Suppressor macrophage treated with lipopolysaccharide for 4 hours (primary cell): ENCODE data around the gene TWIST2.
A peak's percentile ranks its signal among the peaks of the same experiment; 100 is the strongest.

Experiments
- DNase-seq: peaks from one replicate; pipeline ENCODE4 v3.0.0-alpha.2; 2020

Gene TWIST2

DNA sequence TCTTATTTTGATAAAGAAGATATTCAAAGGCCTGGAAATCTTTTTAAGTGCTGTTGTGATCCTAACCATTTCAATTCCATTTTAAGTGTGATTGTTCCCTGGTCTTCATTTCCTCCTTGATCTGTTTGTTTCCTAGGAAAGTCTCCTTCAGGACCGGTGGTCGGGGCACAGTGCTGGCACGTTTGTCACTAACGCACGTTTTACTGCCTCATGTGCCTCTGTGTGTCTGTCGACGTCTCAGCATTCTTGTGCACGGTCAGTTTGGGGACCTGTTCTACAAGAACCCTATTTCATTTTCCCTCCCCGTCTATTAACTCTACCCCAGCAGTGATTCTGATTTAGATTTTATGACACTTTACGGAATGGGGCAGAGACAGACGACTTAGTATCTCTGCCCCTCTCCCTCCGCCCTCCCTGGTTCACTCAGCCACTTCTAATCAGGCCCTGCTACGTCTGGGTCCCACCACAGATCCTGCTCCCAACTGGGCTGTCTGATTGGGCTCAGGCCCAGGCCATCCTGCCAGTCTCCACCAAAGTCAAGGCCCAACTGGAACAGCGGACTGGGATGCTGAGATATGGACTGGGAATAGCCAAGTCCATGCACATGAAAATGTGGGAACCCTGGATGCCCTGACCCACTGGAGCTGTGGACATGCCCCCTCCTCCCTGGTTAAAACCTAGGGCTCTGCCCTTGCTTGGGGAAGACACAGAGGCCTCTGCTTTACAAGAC lies 95.6 kb downstream of the TWIST2 start:
- DNase-seq = no peak

DNA sequence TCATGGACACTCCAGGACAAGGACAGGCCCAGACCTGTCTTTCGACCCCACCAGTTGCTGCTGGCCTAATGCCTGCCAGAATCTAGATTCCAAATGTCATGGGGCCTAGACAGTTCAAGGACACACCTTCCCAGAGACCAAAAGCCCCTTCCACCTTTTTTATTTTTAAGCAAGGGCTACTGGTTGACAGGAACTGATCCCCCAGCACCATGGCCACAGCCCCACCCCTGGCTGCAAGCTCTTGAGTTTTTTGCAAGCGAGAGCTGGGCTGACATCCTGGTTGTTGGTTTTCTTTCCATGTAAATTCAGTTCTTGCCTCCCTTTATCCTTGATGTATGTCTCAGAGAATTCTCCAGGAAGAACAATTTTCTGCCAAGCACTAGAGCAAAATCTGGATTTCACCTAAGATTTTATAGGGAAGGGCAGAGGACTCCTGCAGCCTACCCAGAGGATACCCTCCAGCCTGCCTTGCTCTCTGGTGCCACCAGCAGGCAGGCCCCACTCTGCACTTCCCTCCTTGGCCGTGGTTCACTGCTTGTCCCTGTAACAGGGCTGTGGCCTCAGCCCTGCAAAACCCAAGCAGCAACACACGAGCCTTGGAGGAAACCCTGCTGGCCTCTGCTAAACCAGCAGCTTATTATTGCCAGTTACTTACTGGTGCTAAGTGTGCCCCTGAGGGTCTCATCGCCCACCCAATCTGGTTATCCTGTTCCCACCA lies 97.7 kb downstream of the TWIST2 start:
- DNase-seq = peak; percentile 17

DNA sequence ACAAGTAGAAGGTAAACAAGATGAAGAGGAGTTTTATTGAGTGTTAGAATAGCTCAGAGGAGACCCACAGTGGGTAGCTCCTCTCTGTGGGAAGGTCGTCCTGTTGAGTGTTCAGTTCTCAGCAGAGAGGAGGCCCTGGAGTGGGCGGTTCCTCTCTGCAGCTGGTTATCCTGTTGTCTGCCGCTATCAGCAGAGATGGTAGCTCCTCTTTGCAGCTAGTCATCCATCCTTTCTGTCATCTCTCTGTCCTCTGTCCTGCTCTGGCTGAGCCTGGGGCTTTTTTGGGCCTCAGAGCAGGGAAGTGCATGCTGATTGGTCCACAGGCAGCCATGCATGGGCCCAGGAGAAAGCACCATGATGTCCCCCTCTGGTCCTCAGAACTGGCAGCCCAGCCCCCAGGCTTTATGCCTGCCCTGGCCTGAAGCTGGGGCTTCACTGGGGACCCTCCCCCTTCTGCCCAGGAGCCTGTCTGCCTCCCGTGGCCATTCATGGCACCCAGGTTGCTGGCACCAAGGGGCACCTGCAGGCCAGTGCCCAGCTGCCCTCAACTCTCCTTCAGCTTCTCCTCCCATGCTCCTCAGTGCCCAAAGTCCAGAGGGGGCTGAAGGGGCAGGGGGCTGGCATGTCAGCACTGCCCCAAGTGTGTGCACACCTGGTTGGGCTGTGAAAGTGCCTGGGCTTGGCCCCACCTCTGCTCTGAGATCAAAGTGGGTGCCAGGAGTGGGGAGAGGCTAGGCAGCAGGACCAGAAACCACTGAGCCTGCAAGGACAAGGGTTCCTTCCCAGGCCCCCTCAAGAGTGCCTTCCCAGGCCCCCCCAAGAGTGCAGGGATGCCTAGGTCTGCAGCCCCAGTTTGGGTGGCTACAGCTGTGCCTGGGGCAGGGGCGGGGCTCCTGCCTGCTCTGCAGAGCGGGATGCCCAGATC lies 98.7 kb downstream of the TWIST2 start:
- no peak for DNase-seq

DNA sequence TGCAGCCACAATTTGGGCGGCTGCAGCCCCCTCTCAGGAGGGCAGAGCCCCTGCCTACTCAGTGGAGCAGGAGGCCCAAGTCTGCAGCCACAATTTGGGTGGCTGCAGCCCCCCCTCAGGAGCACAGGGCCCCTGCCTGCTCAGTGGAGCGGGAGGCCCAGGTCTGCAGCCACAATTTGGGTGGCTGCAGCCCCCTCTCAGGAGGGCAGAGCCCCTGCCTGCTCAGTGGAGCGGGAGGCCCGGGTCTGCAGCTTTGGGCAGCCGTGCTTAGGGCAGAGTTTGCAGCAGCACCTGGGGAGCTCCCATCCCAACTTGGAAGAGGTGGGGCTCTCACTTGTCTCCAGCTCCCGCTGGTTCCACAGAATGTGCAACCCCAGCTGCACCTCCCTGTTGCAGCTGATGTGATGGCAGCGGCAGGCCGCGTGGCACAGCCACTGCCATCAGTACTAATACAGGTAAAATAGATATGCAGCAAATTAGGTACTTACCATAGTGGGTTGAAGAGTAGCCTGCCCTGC lies 99.4 kb downstream of the TWIST2 start:
- no peak for DNase-seq

DNA sequence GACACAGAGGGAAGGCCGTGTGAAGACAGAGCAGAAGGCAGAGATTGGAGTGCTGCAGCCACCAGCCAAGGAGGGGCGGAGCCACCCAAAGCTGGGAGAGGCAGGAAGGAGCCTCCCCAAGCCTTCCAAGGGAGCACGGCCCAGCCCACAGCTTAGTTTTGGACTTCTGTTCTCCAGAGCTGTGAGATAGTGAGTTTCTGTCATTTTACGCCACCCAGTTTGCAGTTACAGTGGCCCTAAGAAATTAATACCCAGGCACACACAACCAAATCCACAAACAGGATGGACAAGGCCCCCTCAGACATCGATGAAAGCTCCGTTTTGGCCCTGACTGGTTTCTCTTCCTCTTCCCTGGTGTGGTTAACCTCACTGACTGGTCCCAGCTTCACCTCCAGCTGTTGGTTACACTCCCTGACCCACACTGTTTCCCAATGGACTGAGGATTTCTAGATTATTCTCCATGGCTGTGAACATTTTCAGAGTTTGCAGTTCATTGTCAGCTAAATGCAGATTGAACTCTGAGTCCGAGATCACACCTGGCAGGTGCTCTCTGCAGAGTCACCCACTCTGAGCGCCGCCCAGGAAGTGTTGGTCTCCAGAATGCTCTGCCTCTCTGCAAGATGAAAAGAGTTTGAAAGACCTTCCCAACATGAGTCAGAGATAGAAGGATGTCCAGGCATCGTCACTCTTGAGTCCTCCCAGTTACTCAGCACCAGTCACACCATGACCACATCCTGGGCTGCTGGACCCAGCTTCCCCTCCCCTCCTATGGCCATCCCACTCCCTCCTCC lies 100.2 kb downstream of the TWIST2 start:
- peak; percentile 51 for DNase-seq

DNA sequence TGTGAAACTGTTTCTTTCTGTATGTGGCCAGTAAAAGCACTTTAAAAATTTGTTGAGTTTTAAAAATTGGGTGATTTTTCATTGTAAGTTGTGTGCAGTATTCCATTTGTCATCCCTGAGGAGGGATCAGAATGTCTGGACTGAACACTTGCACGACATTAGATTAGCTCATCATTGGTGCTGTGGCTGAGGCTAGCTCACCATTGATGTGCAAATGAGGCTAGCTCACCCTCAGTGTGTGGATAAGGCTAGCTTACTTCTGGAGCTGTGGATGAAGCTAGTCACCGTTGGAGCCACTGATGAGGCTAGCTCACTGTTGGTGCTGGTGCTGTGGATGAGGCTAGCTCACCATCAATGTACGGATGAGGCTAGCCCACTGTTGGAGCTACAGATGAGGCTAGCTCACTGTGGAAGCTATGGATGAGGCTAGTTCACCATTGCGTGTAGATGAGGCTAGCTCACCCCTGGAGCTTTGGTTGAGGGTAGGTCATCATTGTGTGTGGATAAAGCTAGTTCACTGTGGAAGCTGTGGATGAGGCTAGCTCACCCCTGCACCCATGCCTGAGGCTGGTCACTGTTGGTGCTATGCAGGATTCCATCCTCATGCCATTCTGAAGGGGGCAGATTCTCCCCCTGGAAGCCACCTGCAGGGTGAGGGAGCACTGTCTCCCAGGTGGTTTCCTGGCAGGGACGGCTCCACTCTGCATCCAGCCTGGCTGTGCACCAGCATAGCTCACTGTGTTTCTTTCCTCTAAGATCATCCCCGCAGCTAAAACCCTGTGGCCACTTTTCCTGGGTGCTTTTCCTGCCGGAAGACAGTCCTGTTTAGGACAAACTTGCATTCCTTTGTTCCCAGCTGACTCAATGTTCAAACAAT lies 101.1 kb downstream of the TWIST2 start:
- DNase-seq = no peak

DNA sequence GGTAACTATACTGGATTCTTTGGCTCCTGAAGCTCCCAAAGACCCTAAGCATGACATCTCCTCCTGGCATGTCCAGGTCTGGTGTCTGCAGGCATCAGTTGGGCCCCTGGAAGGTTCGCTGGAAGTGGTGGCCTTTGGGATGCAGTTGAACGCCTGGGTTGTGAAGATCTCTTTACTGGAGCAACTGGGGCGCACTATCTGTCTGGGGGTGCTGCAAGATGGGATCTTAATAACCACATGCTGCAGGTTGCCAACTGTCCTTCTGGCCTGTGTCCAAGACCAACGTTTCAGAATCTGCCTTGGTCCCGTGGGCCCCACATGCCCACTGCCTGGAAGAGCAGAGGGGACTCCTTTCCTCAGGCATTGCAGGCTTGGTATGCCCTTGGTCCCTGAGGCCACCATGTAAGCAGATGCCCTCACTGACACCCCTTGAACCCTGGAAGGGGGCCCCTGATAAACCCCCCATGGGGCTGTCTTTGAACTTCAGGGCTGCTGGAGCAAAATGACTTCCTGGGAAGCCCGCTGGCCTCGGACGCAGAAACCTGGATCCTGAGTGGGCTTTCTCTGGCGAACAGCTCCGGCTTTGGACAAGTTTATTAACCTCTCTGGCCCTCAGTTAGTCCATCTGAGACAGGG lies 101.9 kb downstream of the TWIST2 start:
- DNase-seq = no peak

DNA sequence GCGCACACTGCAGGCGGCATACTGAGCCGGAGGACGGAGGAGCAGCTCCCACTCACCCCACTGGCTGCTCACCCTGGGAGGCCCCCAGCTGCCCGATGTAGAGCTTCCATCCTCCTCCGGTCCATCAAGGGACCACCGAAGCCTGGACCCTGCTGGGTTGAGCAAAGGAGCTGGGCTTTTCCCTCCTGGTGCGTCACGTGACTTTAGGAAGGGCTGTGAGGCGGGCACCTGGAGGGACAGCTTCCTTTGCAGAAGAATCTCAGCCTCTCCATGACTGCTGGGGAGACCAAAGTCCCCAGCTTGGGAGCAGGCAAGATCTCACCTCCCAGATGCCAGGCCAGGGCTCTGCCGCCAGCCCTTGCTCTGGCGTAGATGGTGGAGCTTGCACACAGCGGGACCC lies 102.7 kb downstream of the TWIST2 start:
- DNase-seq = no peak

DNA sequence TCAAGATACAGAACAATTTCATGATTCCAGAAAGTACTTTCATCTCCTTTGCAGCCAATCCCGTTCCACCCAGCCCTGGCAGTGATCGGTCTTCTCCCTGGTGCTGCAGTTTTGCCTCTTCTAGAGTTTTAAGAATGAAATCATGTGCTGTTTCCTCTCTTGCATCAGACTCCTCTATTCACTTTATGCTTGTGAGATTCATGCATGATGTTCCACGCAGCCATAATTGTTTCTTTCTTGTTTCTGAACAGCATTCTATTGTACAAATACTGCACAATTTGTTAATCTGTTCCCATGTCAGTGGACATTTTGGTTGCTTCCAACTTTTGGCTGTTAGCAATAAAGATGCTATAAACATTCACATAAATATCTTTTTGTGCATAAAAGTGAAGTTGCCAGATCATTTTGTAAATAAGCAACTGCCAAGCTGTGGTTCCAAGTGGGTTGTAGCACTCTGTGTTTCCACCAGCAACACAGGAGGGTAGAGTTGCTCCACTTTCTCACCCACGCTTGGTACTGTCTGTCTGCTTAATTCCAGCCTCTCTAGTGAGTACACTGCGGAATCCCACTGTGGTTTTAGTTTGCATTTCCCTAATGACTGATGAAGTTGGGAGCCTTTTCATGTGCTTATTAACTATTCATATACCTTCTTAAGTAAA lies 104.5 kb downstream of the TWIST2 start:
- no peak for DNase-seq

DNA sequence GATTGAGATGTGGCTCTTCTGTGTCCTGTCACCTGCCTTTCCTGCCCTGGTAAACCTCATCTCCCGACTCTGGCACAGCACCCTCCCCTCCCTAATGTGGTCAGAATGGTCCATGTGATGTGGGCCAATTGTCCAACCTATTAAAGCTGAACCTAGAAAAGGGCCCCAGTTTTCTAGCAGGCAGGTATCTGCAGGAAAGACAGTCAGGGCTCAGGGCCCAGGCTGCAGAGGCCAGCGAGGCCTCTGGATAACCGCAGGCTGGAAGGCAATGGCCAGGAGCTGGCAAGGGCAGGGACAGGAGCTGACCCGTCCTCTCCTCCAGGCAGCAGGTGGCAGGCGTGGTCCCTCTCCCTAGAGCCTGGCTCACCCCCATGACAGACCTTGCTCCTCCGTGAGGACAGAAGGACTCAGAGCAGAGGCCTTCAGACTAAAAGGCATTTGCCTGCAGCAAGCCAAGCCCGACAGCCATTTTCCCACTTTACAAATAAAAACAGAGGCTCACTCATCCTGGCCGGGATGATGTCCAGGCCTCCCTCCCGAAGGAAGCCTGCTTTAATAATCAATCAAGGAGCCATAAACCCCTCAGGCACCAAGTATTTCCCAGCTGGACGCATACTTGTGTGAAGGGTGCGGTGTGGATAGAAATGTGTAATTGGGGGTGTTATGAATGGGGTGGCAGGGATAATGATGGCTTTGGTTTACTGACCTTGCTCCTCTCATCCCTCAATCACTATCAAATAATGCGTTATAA lies 107.1 kb downstream of the TWIST2 start:
- DNase-seq = no peak

DNA sequence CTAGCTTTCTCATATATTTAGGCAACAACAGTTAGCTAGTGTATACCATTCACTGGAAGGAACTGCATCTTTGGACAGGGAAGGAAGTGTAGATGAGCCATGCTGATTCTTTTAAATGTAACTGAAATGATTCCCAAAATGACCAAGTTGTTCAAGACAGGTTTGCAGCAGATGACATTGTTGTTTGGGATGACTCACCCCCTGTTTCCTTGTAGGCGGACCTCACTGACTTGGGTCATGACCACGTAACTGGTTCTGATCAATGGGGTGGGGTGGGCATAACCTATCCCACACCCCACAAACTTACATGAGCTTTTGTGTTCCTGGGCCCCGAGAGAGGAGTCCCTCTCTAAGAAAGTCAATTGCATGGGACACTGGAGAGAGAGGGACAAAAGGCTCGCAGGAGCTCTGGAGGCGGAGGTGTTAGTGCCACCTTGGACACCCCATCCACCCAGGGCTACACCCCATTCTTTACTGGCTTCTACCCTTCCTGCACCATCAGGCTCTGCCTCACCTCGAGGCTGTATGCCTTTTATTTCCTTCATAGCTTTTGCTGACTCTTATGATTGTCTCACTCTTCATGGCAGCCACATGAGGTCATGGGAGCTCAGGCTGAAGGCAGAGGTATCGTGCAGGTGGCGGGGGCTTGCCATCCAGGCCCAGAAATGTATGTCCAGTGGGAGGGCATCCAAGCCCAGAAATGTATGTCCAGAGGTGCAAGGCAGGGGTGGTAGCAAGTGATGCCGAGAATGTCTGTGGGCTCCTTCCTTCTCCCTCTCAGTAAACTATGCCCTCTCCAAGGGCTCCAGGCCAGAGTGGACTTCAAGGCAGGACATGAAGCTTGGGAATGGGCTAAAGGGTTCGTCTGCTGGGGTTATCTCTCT lies 108.0 kb downstream of the TWIST2 start:
- DNase-seq = no peak

DNA sequence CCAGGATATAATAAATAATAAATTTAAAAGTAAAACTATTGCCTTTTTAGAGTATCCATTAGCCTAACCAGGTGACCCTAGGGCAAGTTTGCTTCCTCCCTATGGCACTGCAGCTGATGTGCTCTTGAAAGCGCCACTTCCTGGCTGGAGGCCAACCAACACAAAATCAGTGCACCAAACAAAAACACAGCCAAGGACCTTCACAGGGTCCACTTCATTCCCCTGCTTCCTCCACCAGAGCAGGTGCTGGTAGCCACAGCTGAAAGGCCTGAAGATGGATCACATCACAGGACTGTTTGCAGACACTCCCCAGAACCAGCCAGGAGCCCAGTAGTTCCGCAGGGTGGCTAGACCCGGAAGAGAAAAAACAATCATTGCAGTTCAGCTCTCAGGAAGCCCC lies 108.8 kb downstream of the TWIST2 start:
- DNase-seq = no peak
